ENCODE data around the gene TAF3. TPM values are rescaled to one million over a fixed set of nuclear protein-coding genes. Genes with fewer than 3 reads are reported as not detected.

Gene TAF3
- total and polyA plus RNA-seq, 2 donors (not counting 1 experiment from before 2014, with no cell fraction given), result 7.0 to 20.1 TPM

- peak overlapping the region; percentile 48 for H3K9ac ChIP-seq (ENCODE audit: low read length)
- ATAC-seq (ENCODE audit: low read depth) (no peak), DNase-seq (no peak)
- intact Hi-C loops (cut with micrococcal nuclease), result loop anchor here (10.0 kb wide), 1 partner anchor 575 kb away; no protein-coding TSS in a partner anchor
- 7% methylated on average over 66 of the region's 68 CpGs for WGBS (ENCODE audit: insufficient coverage)
- peak overlapping the region; percentile 38 for H2AFZ ChIP-seq (ENCODE audit: insufficient read depth, low read depth, low read length, poor library complexity, severe bottlenecking)
- no peaks in the 10 kb centered on the region for H3K36me3 ChIP-seq (replicated peaks in 1 of 2; ENCODE audit: control extremely low read depth in 1 of 2, control insufficient read depth in 1 of 2, extremely low read depth in 1 of 2, insufficient read depth in 2 of 2, low read length in 1 of 2)
- peaks cover 0 to 95% (median 62%) of the 10 kb centered on the region in 4 experiments for H3K27me3 ChIP-seq (replicated peaks in 1 of 4; ENCODE audit: control extremely low read depth in 1 of 4, control insufficient read depth in 3 of 4, insufficient read depth in 4 of 4, low read length in 3 of 4)
- H3K9me3 ChIP-seq (ENCODE audit: control extremely low read depth in 1 of 3, control insufficient read depth in 2 of 3, insufficient read depth in 1 of 3, low read length in 2 of 3), result peaks cover 0 to 83% (median 0%) of the 10 kb centered on the region in 3 donors
- POLR2A ChIA-PET, result interaction anchor here (0.6 kb wide), 1 partner anchor 10 kb away, joined by 6 read pairs; no protein-coding TSS in a partner anchor
- peaks cover 47% of the 10 kb centered on the region for H3K4me1 Mint-ChIP-seq
- no peak overlapping the region for H3K27ac Mint-ChIP-seq
- H3K4me3 Mint-ChIP-seq, result peak overlapping the region; percentile 55
- H3K4me2 ChIP-seq (replicated peaks; ENCODE audit: low read depth, low read length, poor library complexity, severe bottlenecking), result peak overlapping the region; percentile 84
- CTCF ChIA-PET, result no interaction called here
- peaks cover 61% of the 10 kb centered on the region for H3K27me3 Mint-ChIP-seq
- H3K4me3 ChIP-seq (ENCODE audit: control extremely low read depth in 1 of 5, extremely low read depth in 1 of 5, insufficient read depth in 1 of 5, low read depth in 2 of 5, low read length in 4 of 5), result peak overlapping the region in 3 of 5 experiments; percentile 25 to 45 (median 25)
- no peaks in the 10 kb centered on the region for H3K9me3 Mint-ChIP-seq (ENCODE audit: insufficient read depth)
- TF ChIP-seq, protein P1, sequence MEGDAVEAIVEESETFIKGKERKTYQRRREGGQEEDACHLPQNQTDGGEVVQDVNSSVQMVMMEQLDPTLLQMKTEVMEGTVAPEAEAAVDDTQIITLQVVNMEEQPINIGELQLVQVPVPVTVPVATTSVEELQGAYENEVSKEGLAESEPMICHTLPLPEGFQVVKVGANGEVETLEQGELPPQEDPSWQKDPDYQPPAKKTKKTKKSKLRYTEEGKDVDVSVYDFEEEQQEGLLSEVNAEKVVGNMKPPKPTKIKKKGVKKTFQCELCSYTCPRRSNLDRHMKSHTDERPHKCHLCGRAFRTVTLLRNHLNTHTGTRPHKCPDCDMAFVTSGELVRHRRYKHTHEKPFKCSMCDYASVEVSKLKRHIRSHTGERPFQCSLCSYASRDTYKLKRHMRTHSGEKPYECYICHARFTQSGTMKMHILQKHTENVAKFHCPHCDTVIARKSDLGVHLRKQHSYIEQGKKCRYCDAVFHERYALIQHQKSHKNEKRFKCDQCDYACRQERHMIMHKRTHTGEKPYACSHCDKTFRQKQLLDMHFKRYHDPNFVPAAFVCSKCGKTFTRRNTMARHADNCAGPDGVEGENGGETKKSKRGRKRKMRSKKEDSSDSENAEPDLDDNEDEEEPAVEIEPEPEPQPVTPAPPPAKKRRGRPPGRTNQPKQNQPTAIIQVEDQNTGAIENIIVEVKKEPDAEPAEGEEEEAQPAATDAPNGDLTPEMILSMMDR (IDR thresholded peaks at IDR 0.05), result no peak
- peak; percentile 79 for TF ChIP-seq EZH2 (IDR thresholded peaks at IDR 0.05; ENCODE audit: borderline replicate concordance, insufficient read depth, low read depth, low read length, poor library complexity, severe bottlenecking)
- H3K79me2 ChIP-seq (ENCODE audit: control insufficient read depth, insufficient read depth, low read length), result no peaks in the 10 kb centered on the region
- no peaks in the 10 kb centered on the region for H4K20me1 ChIP-seq (ENCODE audit: control insufficient read depth, insufficient read depth, low read length, poor library complexity, severe bottlenecking)
- H3K4me1 ChIP-seq (ENCODE audit: control insufficient read depth in 2 of 2, insufficient read depth in 2 of 2, low read length in 2 of 2), result peaks cover 74 to 91% of the 10 kb centered on the region in 2 donors
- H3K27ac ChIP-seq (ENCODE audit: low read length in 2 of 2), result no peak overlapping the region
Measured at GRCh38 chr10:8049865-8050555, 231.7 kb downstream of the TAF3 start.

DNA sequence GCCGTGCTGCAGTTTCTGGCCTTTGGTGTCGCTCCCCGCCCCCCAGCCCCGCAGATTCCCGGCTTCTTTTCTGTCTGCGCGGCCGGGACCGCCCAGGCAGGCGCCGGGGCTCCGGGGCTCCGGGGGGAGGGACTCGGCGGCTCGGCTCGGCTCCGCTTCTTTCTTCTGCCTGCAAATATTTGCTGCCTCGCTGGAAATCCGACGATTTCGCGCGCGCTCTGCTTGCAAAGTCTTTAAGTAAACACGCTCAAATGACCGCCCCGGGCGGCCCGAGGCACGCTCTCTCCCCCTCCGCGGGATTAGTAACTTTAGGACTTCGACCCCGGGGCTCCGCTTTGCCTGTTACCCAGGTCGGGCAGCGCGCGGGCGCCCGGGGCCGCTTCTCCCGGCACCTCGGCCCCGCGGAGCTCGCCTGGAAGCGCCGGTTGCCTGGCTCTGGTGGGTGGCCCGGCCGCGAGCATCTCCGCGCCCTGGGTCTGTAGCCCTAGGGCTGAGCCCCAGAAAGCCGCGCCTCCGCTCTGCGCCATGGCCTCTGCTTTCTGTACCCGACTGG lies 232.3 kb downstream of the TAF3 start:
- Mint-ChIP-seq H3K27me3 (peaks cover 55% of the 10 kb centered on the region), H3K4me1 (peaks cover 43% of the 10 kb centered on the region), H3K27ac (no peak overlapping the region), H3K9me3 (ENCODE audit: insufficient read depth) (no peaks in the 10 kb centered on the region), H3K4me3 (peak overlapping the region; percentile 71)
- peaks cover 0 to 78% (median 0%) of the 10 kb centered on the region in 3 donors for H3K9me3 ChIP-seq (ENCODE audit: control extremely low read depth in 1 of 3, control insufficient read depth in 2 of 3, insufficient read depth in 1 of 3, low read length in 2 of 3)
- H3K36me3 ChIP-seq (replicated peaks in 1 of 2; ENCODE audit: control extremely low read depth in 1 of 2, control insufficient read depth in 1 of 2, extremely low read depth in 1 of 2, insufficient read depth in 2 of 2, low read length in 1 of 2), result no peaks in the 10 kb centered on the region
- H3K4me1 ChIP-seq (ENCODE audit: control insufficient read depth in 2 of 2, insufficient read depth in 2 of 2, low read length in 2 of 2), result peaks cover 73 to 91% of the 10 kb centered on the region in 2 donors
- H2AFZ ChIP-seq (ENCODE audit: insufficient read depth, low read depth, low read length, poor library complexity, severe bottlenecking), result peak overlapping the region; percentile 38
- H3K79me2 ChIP-seq (ENCODE audit: control insufficient read depth, insufficient read depth, low read length), result no peaks in the 10 kb centered on the region
- ATAC-seq (ENCODE audit: low read depth) (no peak), DNase-seq (peak; percentile 56)
- peak overlapping the region; percentile 84 for H3K4me2 ChIP-seq (replicated peaks; ENCODE audit: low read depth, low read length, poor library complexity, severe bottlenecking)
- no peaks in the 10 kb centered on the region for H4K20me1 ChIP-seq (ENCODE audit: control insufficient read depth, insufficient read depth, low read length, poor library complexity, severe bottlenecking)
- peak overlapping the region in 3 of 5 experiments; percentile 25 to 45 (median 25) for H3K4me3 ChIP-seq (ENCODE audit: control extremely low read depth in 1 of 5, extremely low read depth in 1 of 5, insufficient read depth in 1 of 5, low read depth in 2 of 5, low read length in 4 of 5)
- intact Hi-C loops (cut with micrococcal nuclease), result loop anchor here (10.0 kb wide), 1 partner anchor 576 kb away; no protein-coding TSS in a partner anchor
- peaks cover 0 to 95% (median 60%) of the 10 kb centered on the region in 4 experiments for H3K27me3 ChIP-seq (replicated peaks in 1 of 4; ENCODE audit: control extremely low read depth in 1 of 4, control insufficient read depth in 3 of 4, insufficient read depth in 4 of 4, low read length in 3 of 4)
- no peak overlapping the region for H3K27ac ChIP-seq (ENCODE audit: low read length in 2 of 2)
- 4% methylated on average over 58 of the region's 60 CpGs for WGBS (ENCODE audit: insufficient coverage)
- ChIA-PET POLR2A (interaction anchor here (0.6 kb wide), 1 partner anchor 10 kb away, joined by 6 read pairs; no protein-coding TSS in a partner anchor), CTCF (no interaction called here)
- TF ChIP-seq EZH2 (IDR thresholded peaks at IDR 0.05; ENCODE audit: borderline replicate concordance, insufficient read depth, low read depth, low read length, poor library complexity, severe bottlenecking), result no peak
- TF ChIP-seq, protein P1 (IDR thresholded peaks at IDR 0.05), result no peak
- H3K9ac ChIP-seq (ENCODE audit: low read length), result peak overlapping the region; percentile 48
